IPS DF 19.7 (cell line): ENCODE data around the gene DOCK10.
A peak's percentile ranks its signal among the peaks of the same experiment; 100 is the strongest.

Source experiments
- DNase-seq: peaks from one replicate; pipeline ENCODE4 v3.0.0-alpha.2; 2013; ENCODE audit warnings: low read depth, low spot score

The DOCK10 gene

DNA sequence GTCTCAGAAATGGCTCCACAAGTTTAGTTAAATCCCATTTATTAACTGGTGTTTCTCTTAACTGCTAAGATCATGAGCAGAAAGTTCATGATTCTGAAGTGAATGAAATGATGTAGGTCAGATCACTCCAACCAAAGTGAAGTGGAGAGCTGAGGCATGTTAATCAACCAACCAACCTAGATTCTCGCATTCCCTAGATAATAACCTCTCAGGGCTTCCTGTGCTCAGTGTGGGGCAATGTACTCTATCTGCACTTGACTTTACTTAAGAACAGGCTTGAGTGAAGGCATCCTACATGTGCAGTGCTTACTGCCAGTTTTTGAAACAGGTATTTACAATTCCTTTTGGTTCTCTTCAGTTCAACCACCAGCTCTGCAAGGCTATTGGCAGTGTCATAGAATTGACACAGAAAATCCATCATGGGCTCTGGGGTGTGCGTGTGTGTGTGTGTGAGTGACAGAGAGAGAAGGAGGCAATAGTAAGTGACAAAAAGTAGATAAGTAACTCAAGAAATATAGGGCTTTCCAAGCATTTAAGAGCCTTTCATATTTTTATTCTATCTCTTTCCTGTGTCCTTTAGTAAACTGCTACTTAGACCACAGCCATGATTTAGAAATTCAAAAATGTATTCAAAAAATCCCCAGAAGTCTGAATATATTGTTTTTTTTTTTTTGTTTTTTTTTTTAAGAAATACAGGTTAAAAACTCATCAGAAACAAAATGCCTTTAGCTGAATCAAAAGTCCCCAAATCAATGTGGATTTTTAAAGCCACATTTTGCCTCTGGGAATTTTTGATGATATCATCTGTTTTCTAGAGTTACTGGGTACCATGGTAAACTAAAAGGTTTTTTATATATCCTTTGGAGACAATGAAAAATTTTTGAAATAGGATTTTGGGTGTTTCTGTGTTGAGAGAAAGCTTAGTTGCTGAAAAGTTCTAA lies 28.6 kb downstream of the DOCK10 start:
- DNase-seq: no peak

DNA sequence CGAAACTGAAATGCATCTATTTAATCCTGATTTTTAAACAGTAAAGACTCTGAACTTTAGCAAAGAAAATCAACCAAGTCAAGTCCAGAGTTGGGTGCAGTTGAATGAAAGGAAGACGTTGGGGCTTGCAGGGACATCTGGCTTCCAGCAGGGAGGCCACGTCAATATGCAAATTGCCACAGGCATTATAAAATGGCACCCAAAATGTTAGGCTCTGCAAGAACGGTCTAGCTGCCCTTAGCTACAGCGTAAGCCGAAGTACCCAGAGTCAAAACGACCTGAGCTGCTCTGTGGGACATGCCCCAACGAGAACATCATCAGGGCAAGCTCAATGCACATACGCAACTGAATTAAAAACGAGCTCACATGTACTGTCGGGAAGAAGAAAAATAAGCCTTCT lies 30.7 kb downstream of the DOCK10 start:
- no peak for DNase-seq

DNA sequence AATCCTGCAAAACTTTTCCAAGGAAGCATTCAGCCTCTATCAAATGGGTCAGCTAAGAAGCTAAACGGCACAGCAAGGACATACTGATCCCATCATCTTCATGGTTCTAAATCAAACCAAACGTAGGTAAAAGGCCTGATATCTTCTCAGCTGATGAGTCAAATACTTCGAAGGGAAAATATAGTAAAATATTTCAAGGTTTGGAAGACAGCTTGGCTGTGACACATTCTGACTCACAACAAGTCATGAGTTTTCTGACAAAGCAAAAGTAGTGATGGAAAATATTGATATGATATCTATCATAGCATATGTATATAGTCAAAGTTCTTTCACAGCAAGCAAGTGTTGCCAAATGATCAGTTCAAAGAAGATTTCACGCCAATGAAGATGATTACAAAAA lies 31.5 kb downstream of the DOCK10 start:
- DNase-seq: no peak

DNA sequence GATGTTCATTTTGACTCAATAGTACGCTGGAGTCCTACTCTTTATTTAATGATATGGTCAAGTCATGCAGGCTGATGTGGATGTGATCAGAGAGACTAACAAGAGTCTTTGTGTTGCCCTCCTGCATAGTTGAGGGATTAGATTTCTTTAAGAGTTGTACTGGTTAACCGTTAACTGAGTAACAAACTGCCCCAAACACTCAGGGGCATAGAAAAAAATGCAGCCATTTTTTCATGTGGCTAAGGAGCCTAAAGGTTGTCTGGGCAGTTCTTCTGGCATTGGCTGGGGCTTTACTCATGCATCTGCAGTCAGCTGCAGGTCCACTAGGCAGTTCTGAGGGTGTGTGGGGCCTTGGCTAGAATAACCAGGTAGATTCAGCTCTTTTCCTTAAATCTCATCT lies 32.5 kb downstream of the DOCK10 start:
- no peak for DNase-seq

DNA sequence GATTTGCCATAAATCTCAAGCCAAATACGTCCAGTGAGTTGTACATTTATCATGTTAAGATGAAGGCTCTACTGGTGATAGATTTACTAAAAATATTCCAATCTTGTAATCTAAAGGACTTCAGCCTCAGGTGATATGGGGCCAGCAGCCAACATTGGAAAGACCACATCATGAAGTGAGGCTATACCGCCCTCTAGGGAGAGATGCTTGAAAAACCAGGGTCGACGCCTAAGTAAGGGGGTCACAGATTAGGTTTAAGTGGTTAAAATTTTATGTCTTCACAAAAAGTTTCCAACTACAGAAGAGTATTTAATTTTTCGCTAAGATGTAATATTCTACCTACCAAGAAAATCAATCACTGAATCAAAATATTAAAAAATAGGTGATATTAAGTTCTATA lies 33.3 kb downstream of the DOCK10 start:
- DNase-seq: no peak

DNA sequence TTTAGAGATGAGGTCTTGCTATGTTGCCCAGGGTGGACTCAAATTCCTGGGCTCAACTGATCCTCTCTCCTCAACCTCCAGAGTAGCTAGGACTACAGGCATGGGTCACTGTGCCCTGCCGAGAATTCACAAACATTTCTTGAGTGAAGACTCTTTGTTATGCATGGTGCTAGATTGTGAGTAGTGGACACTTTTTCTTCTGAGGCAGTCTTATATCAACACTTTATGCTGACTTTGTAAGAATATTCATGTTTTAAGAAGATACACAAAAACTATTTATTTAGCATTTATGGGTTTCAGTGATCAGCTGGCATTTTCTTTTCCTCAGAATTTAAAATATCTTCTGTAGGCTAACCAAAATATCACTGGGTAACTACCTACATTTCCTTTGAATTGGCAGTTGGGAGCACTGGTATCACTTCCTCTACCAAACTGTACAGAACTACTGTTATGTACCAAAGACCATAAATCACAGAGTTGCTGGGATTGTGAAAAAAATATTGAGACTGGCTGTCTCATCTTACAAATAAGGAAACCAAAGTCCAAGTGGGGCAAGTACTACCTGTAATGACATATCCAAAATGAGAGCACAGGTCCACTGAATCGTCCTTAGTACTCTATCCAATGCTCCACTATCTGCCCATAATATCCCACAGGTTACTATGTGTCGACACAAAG lies 34.0 kb downstream of the DOCK10 start:
- no peak for DNase-seq

DNA sequence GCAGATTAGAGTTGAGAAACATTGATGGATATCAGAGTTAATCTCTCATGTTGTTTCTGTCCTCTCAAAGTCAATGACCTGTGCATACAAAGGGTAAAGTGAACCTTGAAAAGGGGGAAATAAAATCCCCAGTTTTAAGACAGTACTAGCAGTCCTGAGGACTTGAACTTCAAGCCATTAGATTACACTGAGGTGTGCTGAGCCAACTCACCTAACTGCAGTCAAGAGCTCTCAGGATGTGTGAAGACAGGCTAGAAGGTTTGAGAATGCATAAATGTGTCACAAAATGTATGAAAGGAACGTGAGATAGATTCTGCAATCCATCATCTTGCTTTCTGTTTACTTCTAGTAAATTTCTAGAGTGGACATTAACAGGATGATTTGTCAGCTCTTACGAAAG lies 35.5 kb downstream of the DOCK10 start:
- no peak for DNase-seq

DNA sequence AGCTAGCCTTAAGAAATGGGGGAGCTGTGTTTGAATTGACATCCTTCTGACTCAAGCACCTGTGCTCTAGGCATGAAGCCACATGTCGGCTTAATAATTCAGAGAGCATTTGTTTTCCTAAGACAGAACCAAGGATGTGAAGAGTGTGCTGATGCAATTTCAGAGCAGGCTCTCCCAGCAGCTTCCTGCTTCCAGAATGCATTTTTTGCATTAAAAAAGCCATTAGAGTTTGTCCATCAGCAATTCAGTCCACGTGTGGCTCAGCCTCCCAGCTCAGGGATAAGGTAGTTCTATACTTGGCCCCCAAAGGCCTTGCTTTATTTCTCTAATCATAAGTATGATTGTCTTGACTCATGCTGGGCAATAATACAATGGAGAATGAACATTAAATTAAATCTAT lies 37.7 kb downstream of the DOCK10 start:
- no peak for DNase-seq

DNA sequence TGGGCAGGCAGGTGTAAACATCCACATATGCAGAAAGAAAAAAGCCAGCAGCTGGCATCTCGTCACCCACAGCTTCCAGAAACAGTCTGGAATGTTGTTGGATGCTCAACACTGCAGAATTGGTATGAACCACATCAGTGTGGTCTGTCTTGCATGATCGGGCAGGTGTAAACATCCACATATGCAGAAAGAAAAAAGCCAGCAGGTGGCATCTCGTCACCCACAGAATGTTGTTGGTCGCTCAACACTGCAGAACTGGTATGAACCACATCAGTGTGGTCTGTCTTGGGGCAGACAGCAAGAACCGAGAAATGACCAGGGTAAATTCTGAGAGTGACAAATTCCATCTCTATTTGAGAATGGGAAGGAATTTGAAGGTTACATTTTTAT lies 39.6 kb downstream of the DOCK10 start:
- DNase-seq: no peak

DNA sequence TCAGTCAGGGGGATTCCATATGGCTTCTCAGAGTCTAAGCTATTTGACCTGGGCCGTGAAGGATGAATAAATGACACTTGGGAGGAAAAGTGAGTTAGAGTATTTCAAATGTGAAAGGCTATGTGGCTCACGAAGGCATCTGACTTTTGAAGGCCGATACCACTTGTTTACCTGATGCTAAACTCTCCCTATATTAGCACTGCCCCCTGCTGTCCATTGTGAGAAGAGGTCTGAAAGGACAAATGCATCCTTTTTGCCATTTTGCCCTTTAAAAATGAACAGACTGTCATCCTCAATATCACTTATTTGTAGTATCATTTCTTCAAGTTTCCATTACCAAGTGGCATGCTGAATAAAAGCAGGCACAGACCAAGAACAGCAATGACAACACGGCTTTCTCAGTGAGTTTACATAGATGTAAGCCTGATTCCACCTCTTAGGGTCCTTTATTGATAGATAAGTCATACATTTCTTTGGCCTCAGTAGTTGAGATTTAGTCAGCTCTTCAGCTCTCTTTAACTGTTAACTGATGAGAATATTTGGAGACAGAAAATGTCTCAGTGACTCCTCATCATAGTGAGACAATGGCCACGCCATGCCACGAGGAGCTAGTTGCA lies 40.1 kb downstream of the DOCK10 start:
- peak; percentile 30 for DNase-seq

DNA sequence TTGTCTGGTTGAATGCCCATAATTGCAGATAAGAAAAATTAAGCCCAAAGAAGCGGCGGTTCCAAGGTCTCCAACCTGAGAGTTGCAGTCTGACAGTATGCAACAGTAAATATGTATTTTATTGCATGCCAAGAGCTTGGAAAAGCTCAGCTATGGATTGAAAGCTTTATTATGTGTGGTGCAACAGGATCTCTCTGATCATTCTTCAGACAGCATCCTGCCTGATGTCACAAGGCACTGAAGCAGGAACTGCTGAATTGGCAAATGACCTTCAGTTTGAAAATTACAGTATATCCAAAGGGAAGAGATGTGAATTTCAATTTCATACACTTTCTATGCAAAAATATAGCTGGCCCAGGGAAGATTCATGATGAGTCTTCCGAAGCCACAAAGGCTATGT lies 42.5 kb downstream of the DOCK10 start:
- no peak for DNase-seq

DNA sequence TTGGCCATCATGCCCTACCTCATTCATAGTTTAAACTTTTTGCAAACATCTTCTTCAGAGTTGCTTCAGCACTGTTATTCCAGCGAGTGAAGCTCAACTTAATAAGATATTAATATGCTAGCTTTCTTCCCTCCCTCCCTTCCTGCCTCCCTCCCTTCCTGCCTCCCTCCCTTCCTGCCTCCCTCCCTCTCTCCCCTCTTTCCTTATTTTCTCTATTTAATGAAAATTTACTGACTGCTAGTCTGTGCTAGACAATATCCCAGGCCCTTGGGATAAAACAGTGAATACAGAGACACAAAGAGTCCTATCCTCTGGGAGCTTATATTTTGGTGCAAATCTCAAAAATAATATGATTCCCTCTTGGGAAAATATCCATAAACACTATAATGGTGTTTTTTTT lies 42.9 kb downstream of the DOCK10 start:
- no peak for DNase-seq

DNA sequence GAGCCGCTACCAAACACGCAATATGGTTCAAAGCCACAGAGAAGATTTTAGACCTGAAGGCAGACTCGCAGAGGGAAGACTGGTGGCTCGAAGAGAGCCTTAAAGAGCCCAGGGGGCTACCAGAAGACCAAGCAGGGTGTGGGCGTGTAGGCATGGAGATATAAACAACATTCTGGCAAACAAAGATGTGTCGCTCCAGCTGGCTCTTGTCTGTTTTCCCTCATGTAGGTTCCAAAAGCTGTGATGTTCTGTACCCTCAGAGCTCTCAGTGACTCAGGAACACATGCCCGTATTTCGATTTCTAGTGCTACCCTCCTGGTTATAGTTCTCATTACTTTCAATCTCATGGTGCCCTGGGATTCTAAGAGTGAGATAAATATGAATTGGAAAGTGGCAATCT lies 44.5 kb downstream of the DOCK10 start:
- no peak for DNase-seq

DNA sequence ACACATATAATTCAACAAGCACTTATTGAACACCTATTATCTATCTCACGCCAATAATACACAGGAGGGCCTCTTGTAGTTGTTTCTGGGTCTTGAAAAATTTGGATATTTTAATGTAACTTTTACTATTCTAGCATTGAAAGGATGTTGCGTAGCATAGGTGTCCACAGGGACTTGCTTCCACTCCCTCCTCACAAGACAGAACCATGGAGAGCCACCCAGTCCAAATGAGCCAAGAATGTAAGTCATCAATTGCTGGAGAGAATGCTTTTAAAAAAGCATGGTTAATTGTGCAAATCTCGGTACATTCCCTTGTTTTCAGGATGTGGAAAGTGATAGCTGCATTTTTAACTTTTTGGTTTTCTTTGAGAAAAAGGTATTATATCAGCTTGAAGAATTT lies 46.8 kb downstream of the DOCK10 start:
- no peak for DNase-seq

DNA sequence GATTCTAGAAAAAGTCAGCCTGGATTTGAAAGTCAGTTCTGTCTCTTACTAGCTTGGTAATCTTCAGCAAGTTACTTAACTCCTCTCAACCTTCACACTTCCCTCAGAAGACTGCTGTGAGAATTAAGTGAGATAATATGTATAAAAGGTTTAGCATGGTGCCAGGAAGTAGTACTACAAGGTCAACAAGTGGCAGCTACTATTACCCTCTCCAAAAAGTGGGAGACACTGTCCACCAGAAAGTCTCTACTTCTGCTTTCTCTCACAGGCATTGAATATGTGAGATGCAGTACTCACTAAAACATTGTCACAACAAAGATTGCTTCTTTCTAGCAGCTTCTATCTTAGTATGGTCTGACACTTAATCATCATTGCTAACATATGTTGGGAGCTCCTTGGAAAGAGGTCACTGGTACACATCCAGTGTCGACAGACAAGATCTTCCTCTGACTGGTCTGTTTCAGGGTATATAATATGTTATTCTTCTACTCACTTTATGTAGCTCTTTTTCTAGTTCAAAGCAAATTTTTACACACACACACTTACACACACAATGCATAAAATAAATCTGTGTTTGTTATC lies 47.9 kb downstream of the DOCK10 start:
- no peak for DNase-seq

DNA sequence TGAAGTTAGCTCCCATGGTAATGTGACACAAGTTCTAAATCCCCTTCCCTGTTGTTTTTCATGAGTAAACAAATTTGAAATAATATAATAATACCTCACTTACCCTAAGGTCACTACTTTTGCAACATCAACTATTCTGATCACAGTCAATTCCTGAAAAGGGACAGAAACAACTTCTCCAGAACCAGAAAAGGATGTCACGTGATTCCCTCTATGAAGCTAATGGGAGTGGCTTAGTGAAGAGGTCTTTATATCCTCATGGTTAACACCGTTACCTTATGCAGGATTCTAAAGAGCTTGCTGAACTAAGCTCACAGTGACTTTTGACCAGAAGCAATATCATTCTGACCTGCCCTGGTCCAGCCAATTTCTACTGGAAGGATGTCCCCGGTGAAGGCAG lies 51.6 kb downstream of the DOCK10 start:
- no peak for DNase-seq

DNA sequence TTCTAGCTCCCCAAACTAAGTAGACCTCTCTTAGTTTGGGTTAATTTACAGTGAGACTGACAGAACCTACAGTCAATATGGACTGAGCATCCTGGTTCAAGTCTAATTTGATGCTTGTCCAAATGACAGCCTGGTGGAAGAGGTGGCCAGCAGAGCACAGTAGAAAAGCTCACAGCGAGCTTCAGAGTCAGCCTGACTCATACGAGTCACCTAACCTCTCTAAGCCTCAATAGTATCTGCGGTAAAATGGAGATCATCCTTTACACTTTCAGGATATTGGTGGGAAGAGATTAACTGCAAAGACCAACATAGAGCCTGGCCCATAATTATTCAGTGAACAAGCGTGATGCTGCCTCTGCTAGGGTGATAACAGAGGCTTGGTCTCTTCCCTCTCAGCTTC lies 54.5 kb downstream of the DOCK10 start:
- no peak for DNase-seq

DNA sequence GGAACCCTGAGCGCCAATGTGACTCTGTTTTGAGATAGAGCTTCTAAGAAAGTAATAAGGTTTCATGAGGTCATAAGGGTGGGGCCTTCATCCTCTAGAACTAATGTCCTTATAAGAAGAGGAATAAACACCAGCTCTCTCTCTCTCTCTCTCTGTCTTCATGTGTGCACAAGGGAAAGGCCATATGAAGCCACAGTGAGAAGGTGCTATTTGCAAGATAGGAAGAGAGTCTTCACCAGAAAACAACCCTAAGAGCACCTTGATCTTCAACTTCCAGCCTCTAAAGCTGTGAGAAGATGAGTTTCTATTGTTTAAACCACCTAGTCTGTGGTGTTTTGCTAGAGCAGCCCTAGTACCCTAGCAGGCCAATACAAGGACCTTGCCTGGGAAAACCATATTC lies 55.8 kb downstream of the DOCK10 start:
- DNase-seq: no peak

DNA sequence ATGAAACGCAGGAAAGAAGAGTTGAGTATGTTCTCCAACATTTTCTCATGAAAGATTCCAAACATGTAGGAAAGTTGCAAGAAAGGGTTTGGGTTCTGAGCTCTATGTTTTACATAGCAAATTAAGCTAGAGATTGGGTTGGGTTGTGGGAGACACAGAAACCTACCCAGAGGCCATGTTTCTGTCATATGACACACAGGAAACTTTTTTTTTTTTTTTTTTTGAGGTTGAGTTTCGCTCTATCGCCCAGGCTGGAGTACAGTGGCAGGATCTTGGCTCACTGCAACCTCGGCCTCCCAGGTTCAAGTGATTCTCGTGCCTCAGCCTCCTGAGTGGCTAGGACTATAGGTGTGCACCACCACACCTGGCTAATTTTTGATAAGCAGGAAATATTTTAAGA lies 57.6 kb downstream of the DOCK10 start:
- no peak for DNase-seq

DNA sequence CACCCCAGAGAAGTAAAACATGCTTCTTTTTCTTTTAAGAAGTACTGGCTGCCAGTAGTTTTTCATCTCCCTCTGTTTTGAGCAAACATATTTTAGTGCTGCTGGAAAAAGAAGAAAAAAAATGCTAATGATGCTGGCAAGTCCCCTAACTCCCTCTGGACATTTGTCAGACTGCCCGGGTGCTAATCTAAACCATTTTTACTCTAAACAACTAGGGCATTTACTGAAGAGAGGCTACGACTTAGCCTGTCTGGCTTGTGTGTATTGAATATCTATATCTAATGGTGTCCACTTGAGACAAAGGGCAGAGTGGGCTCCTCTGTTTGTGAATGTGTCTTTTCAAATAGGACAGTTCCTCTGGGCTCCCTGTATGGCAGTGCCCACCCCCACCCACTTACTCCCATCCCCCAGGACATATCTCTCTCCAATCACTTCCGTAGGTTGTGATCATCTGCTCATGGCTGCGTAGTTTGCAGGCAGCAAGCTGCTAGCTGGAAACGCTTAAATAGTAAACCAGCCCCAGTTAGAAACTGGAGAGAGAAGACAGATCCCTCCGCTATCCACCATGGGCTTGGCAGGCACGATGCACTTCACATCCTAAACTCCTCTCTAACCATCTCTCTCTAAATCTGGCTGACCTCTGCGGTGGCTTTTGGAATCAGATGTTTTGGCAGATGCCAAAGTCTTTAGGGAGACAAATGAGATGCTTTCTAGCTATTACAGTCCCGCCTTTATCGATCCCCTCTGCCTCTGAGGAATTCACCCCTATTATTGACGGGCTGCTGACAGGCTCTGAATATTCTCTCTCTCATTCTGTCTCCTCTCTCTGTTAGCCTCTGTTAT lies 58.3 kb downstream of the DOCK10 start:
- DNase-seq: no peak

DNA sequence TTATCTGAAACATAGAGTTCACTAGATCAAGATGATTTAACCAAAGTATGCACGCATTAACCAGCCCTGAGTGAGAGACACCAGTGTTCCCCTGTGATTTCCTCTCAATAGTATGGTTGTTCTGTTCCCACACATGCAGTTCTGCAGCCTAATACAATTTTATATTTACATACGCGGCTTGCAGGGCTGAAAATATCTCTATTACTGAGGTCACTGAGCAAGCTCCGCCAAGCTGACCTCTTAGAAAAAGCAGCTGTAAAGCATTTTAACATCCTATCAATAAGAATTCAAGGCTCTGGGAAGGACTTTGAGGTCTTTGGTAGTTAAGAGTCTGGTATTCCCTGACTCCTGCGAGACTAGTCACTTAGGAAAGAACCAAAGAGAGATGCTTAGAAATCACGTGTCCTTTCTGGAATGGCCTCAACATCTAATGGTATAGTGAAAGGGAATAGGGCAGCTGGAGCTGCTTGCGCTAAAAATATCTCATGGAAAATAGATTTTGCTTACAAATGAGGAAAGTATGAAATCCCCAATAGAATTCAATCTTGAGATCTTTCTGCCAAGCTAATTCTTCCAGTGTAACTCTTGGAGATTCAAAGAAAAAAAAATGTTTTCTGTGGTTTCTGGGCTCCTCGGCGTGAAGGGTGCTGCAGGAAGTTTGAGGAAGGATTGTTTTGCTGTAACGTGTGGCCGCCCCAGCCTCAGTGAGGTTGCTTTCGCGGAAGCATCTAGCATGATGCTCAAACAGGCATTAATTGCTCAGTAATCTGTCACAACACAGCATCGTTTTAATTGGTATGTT lies 59.2 kb downstream of the DOCK10 start:
- DNase-seq: no peak
